ENCODE data around the gene APBB2.
"Not testable (repeated sequence)": the region's sequence is repeated elsewhere in the genome, so short reads cannot be mapped to it uniquely, and the experiment has no call there.

APBB2 gene

DNA sequence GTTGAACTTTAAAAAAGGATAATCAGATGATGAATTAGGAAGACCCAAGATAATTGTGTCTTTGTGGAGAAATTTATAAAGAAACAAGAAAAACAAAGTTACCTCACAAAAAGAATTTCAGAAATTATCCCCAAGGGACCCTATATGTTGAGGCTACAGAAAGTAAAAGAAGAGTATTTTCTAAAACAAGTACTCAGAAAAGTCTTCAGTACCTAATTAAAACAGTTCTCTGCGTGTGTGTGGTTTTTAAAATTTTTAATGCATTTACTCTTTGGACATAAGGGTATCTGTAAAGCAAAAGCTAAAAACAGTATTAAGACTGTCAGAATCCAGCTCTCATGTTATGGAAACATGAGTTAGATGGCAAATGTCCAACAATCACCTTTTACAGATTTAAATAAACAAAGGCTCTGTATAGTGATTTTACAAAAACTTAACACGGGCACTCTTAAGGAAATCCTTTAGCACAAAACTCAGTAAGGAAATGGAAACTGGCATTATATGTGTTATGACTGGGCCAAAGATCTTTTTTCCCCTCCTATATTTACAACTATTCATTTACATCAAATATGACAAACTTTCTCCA, 277.1 kb downstream of the APBB2 start:
- Histone ChIP-seq H3K36me3 (ENCODE audit: control insufficient read depth, insufficient read depth, low read length) (no peaks in the 10 kb centered on the region), H3K9me3 (ENCODE audit: control insufficient read depth, insufficient read depth, low read depth, low read length) (no peaks in the 10 kb centered on the region), H3K4me1 (ENCODE audit: control insufficient read depth, insufficient read depth, low read length) (peaks cover 10% of the 10 kb centered on the region), H3K4me3 (ENCODE audit: low read depth, low read length) (no peak overlapping the region), H3K27me3 (ENCODE audit: control insufficient read depth, insufficient read depth, low read length) (no peaks in the 10 kb centered on the region), H3K9ac (ENCODE audit: low read length) (no peak overlapping the region), H3K27ac (ENCODE audit: low read depth, low read length) (no peak overlapping the region)

DNA sequence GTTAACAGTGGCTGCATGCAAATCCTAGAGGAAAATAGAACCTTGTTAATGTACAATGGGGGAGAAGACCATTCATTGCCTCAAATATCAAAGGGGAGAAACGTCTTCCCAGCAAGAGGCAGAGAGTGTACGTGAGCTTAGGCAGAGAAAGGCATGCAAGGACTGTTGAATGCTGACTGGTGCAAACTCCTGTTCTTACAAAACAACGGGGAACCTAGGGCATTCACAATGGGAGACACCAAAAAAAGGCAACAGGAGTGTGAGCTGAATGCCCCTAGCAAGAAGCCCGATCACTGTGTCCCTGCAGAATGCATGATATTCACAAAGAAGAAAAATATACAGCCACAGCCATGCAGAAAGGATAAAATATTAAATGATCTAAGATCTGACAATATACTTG, 279.7 kb downstream of the APBB2 start:
- Histone ChIP-seq H3K4me3 (ENCODE audit: low read depth, low read length) (no peak overlapping the region), H3K9ac (ENCODE audit: low read length) (no peak overlapping the region), H3K27me3 (ENCODE audit: control insufficient read depth, insufficient read depth, low read length) (no peaks in the 10 kb centered on the region)

DNA sequence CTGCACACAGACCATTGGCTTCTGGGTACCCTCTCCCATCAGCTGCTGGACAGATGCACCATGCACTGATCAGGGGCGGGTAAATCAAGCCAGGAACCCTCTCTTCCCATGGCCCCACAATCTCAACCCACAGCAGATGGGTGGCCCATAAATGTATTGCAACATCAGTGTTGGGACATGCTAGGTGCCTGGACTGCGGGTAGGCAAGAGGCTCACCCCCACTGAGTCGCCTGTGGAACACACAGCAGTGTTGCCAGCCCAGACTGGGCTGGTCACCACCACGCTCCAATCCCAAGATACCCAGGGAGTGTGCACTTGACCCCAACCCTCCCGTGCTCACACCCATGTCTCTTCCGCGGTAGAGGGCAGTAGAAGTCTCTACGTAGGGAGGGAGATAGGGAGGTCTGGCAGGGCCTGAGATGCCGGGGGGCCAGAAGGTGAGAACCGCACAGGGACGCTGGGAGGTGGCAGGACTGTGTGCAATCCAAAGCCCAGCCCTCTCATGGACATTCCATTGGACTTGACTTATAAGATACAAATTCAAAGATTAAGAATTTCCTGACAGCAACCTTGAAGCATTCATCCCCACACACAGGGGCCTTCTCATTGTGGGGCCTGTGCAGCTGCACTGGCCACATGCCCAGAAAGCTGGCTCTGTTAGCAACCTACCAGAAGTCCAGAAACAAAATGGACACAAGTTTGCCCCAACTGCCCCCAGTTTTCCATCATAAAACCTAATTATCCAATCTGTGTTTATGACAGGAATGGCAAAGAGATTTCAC, 280.9 kb downstream of the APBB2 start:
- H3K4me3 ChIP-seq (ENCODE audit: low read depth, low read length): no peak overlapping the region
- no peaks in the 10 kb centered on the region for H3K27me3 ChIP-seq (ENCODE audit: control insufficient read depth, insufficient read depth, low read length)
- H3K4me1 ChIP-seq (ENCODE audit: control insufficient read depth, insufficient read depth, low read length): peaks cover 12% of the 10 kb centered on the region
- H3K9me3 ChIP-seq (ENCODE audit: control insufficient read depth, insufficient read depth, low read depth, low read length): no peaks in the 10 kb centered on the region
- no peak overlapping the region for H3K9ac ChIP-seq (ENCODE audit: low read length)
- no peak overlapping the region for H3K27ac ChIP-seq (ENCODE audit: low read depth, low read length)
- H3K36me3 ChIP-seq (ENCODE audit: control insufficient read depth, insufficient read depth, low read length): no peaks in the 10 kb centered on the region

More for the DNA sequence above, 279.7 kb downstream of the APBB2 start:
- H3K36me3 ChIP-seq (ENCODE audit: control insufficient read depth, insufficient read depth, low read length): no peaks in the 10 kb centered on the region
- H3K27ac ChIP-seq (ENCODE audit: low read depth, low read length): no peak overlapping the region
- peaks cover 12% of the 10 kb centered on the region for H3K4me1 ChIP-seq (ENCODE audit: control insufficient read depth, insufficient read depth, low read length)
- H3K9me3 ChIP-seq (ENCODE audit: control insufficient read depth, insufficient read depth, low read depth, low read length): no peaks in the 10 kb centered on the region

DNA sequence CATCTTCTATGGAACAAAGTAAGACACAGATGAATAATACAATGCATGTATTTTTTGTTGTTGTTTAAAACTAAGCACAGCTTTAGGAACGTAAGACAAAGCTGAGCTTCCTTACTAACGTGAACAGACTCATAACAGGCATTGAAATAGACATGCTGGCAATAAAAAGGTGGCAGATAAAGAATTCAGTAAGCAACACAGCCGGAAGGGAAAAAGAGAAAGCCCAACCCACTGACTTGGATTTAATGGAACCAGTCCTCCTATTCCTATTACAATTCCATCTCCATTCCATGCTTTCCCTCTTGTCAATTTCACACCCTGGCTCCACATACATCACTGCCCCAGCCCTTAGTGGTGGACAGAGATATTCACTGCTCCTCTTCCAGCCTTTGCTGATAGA, 282.5 kb downstream of the APBB2 start:
- Histone ChIP-seq H3K9ac (ENCODE audit: low read length) (no peak overlapping the region), H3K4me1 (ENCODE audit: control insufficient read depth, insufficient read depth, low read length) (peaks cover 12% of the 10 kb centered on the region), H3K9me3 (ENCODE audit: control insufficient read depth, insufficient read depth, low read depth, low read length) (no peaks in the 10 kb centered on the region), H3K27me3 (ENCODE audit: control insufficient read depth, insufficient read depth, low read length) (no peaks in the 10 kb centered on the region), H3K4me3 (ENCODE audit: low read depth, low read length) (no peak overlapping the region), H3K27ac (ENCODE audit: low read depth, low read length) (no peak overlapping the region), H3K36me3 (ENCODE audit: control insufficient read depth, insufficient read depth, low read length) (no peaks in the 10 kb centered on the region)

DNA sequence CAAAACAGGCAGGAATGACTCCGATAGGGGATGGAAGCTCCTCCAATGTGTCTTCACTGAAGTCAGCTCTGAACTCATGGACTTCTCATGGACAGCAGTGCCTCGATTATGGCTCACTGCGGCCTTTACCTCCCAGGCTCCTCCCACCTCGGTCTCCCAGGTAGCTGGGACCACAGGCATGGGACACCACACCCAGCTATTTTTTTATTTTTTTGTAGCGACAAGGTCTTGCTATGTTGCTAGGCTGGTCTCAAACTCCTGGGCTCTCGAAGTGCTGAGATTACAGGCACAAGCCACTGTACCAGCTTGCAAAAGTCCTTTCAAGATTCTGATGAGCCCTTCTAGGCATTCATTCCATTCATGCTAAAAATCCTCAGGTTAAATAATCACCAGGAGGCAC, 283.1 kb downstream of the APBB2 start:
- Histone ChIP-seq H3K9me3 (ENCODE audit: control insufficient read depth, insufficient read depth, low read depth, low read length) (no peaks in the 10 kb centered on the region), H3K9ac (ENCODE audit: low read length) (no peak overlapping the region), H3K4me1 (ENCODE audit: control insufficient read depth, insufficient read depth, low read length) (peaks cover 12% of the 10 kb centered on the region), H3K27me3 (ENCODE audit: control insufficient read depth, insufficient read depth, low read length) (no peaks in the 10 kb centered on the region), H3K4me3 (ENCODE audit: low read depth, low read length) (no peak overlapping the region), H3K36me3 (ENCODE audit: control insufficient read depth, insufficient read depth, low read length) (no peaks in the 10 kb centered on the region), H3K27ac (ENCODE audit: low read depth, low read length) (no peak overlapping the region)

DNA sequence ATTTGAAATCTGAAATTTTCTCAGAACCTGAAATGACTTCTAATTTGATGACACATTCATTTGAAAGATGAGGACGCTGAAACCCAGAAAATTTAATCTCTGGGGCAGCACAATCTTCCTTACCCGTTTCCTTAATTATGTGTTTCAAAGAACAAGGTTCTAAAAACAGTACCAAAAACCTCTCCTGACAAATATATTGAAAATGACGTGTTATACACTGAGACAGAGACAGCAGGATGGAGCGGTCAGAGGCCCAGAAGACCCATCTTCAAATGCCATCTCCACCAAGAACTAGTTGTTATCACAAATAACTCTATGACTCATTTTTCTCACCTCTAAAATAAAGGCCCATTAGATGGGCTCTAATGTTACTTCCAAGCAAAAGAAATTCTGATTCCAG, 287.3 kb downstream of the APBB2 start:
- Histone ChIP-seq H3K4me3 (ENCODE audit: low read depth, low read length) (no peak overlapping the region), H3K36me3 (ENCODE audit: control insufficient read depth, insufficient read depth, low read length) (no peaks in the 10 kb centered on the region), H3K4me1 (ENCODE audit: control insufficient read depth, insufficient read depth, low read length) (peaks cover under 1% of the 10 kb centered on the region; the same call in 1 of the 2 replicates), H3K27ac (ENCODE audit: low read depth, low read length) (no peak overlapping the region), H3K27me3 (ENCODE audit: control insufficient read depth, insufficient read depth, low read length) (no peaks in the 10 kb centered on the region), H3K9me3 (ENCODE audit: control insufficient read depth, insufficient read depth, low read depth, low read length) (no peaks in the 10 kb centered on the region), H3K9ac (ENCODE audit: low read length) (no peak overlapping the region)

DNA sequence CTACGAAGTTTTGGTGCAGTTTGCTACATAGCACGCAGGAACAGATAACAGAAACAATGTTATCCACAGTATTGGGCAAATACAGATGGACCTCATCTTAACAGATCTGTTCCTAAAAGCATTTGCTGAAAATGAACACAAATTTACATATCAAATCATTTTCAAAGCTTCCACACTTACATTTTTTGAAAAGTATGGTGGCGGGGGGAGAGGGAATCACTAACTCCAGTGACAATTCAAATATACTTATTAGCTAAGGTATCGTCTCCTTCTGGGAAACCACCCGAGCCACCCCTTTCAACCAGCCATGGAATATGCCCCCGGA, 289.6 kb downstream of the APBB2 start:
- Histone ChIP-seq H3K4me3 (ENCODE audit: low read depth, low read length) (no peak overlapping the region), H3K27me3 (ENCODE audit: control insufficient read depth, insufficient read depth, low read length) (no peaks in the 10 kb centered on the region), H3K4me1 (ENCODE audit: control insufficient read depth, insufficient read depth, low read length) (no peaks in the 10 kb centered on the region), H3K9ac (ENCODE audit: low read length) (no peak overlapping the region), H3K9me3 (ENCODE audit: control insufficient read depth, insufficient read depth, low read depth, low read length) (no peaks in the 10 kb centered on the region), H3K36me3 (ENCODE audit: control insufficient read depth, insufficient read depth, low read length) (no peaks in the 10 kb centered on the region), H3K27ac (ENCODE audit: low read depth, low read length) (no peak overlapping the region)

DNA sequence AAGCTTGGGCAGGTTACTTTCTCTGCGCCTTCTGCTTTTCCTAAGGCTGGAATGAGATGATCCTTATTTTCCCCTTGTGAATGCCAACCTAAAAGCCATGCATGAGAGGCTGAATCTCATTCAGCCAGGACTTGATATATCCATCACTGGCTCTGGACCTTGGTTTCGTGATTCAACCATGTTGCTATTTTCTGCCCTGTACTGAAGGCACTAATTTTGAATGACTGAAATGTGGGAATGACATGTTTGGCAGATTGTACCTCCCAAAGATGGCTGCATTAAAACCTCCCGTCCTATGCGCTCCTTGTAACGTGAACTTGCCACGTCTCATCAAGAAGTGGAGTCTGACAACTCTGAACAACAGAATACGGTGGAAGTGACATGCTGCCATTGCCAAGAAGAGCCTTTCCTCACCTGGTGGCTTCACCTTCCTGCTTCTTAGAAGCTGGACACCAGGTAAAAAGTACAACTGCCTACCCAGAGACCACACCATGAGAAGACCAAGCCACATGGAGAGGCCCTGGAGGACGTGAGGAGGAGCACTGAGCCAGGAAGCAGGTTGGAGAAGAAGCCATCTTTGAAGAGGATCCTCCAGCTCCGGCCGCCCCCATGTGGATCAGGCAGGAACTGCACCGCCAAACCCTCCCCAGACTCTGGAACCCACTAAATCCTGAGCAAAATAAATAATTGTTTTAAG, 290.1 kb downstream of the APBB2 start:
- Histone ChIP-seq H3K4me1 (ENCODE audit: control insufficient read depth, insufficient read depth, low read length) (no peaks in the 10 kb centered on the region), H3K27ac (ENCODE audit: low read depth, low read length) (no peak overlapping the region), H3K27me3 (ENCODE audit: control insufficient read depth, insufficient read depth, low read length) (no peaks in the 10 kb centered on the region), H3K9me3 (ENCODE audit: control insufficient read depth, insufficient read depth, low read depth, low read length) (no peaks in the 10 kb centered on the region), H3K36me3 (ENCODE audit: control insufficient read depth, insufficient read depth, low read length) (no peaks in the 10 kb centered on the region), H3K4me3 (ENCODE audit: low read depth, low read length) (no peak overlapping the region), H3K9ac (ENCODE audit: low read length) (no peak overlapping the region)

DNA sequence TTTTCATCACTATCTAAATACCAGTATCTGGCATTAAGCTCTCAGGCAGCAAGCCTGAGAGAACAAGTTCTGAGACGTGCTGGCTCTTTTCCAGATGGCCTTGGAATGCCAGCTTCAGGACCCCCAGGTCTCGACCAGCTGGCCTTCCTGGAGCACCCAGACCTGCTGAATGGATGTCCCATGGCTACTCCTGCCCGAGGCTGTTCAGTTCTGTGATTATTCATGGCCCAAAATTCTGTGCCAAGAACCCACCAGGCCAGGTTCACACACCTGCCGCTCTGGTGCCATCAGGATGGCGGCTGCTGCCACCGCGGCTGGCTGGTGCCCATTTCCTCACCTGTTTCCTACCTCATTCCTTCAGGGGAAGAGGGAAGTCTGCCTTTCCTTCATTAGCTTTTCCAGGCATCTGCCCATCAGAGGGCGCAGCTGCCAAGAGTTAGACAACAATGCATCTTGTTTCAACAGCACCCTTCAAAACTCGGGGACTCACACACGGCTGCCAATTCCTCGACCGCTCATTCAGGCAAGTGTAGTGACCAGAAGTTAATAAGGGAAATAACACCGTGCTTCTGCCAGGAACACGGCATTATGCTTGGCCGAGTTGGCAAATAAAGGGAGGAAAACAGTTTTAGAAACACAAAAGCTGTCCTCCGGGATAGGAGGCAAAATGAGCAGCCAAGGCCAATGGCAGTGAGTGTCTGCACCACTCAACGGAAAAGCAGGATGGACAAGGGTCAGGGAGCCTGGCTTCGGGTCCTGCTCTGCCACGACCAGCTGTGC, 290.8 kb downstream of the APBB2 start:
- Histone ChIP-seq H3K9ac (ENCODE audit: low read length) (no peak overlapping the region), H3K36me3 (ENCODE audit: control insufficient read depth, insufficient read depth, low read length) (no peaks in the 10 kb centered on the region), H3K4me1 (ENCODE audit: control insufficient read depth, insufficient read depth, low read length) (no peaks in the 10 kb centered on the region), H3K4me3 (ENCODE audit: low read depth, low read length) (no peak overlapping the region), H3K27ac (ENCODE audit: low read depth, low read length) (no peak overlapping the region), H3K9me3 (ENCODE audit: control insufficient read depth, insufficient read depth, low read depth, low read length) (no peaks in the 10 kb centered on the region), H3K27me3 (ENCODE audit: control insufficient read depth, insufficient read depth, low read length) (no peaks in the 10 kb centered on the region)

DNA sequence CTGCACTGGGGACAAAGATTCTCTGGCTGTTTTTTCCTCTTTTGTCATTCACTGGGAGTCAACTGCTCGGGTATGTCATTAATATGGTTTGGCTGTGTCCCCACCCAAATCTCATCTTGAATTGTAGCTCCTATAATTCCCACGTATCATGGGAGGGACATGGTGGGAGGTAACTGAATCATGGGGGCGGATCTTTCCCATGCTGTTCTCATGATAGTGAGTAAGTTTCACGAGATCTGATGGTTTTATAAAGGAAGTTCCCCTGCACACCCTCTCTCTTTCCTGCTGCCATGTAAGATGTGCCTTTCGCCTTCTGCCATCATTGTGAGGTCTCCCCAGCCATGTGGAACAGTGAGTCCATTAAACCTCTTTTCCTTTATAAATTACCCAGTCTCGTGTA, 294.4 kb downstream of the APBB2 start:
- not testable (repeated sequence) for H3K9ac ChIP-seq (ENCODE audit: low read length); H3K36me3 ChIP-seq (ENCODE audit: control insufficient read depth, insufficient read depth, low read length); H3K27me3 ChIP-seq (ENCODE audit: control insufficient read depth, insufficient read depth, low read length); H3K4me3 ChIP-seq (ENCODE audit: low read depth, low read length); H3K4me1 ChIP-seq (ENCODE audit: control insufficient read depth, insufficient read depth, low read length); H3K9me3 ChIP-seq (ENCODE audit: control insufficient read depth, insufficient read depth, low read depth, low read length); H3K27ac ChIP-seq (ENCODE audit: low read depth, low read length)

DNA sequence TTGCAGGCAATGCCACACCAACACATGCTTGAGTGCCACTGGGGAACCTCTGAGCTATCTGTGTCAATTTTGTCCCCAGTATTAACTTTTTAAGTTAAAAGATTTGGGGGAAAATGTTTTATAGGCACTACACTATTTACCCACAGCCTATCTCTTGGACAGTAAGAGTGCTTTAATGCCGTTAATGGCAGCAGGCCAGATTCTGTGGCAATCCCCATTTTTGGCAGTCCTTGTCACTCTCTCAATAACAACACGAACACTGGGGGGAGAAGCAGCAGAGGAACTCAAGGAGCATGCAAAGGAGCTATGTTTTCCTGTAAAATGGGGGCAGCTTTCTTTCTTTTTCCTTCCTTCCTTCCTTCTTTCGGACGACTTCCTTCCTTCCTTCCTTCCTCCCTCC, 296.0 kb downstream of the APBB2 start:
- Histone ChIP-seq H3K27ac (ENCODE audit: low read depth, low read length) (no peak overlapping the region), H3K9me3 (ENCODE audit: control insufficient read depth, insufficient read depth, low read depth, low read length) (peaks cover 3% of the 10 kb centered on the region; the same call in 1 of the 2 replicates), H3K9ac (ENCODE audit: low read length) (no peak overlapping the region), H3K27me3 (ENCODE audit: control insufficient read depth, insufficient read depth, low read length) (no peaks in the 10 kb centered on the region), H3K4me1 (ENCODE audit: control insufficient read depth, insufficient read depth, low read length) (no peaks in the 10 kb centered on the region), H3K4me3 (ENCODE audit: low read depth, low read length) (no peak overlapping the region), H3K36me3 (ENCODE audit: control insufficient read depth, insufficient read depth, low read length) (no peaks in the 10 kb centered on the region)
